WTC11 (cell line): Measurements from ENCODE around the gene RHOJ. TPM values are rescaled to one million over a fixed set of nuclear protein-coding genes. Genes with fewer than 3 reads are reported as not detected.

Experiments
- ATAC-seq: fragments of 200-7000 bp; cut with Tn5 transposase; 2 replicates; pipeline ENCODE4 v1.10.0; 2021; ENCODE audit warnings: mild to moderate bottlenecking, moderate library complexity
- CTCF ChIA-PET: fragments of 300-600 bp; sonication (Branson Sonifier 250); formaldehyde crosslinking; loops from one replicate; lab custom pipeline; 2021; ENCODE audit warnings: antibody characterized with exemption; lab: Charles Lee
- POLR2A ChIA-PET: fragments of 350-600 bp; sonication (Branson Sonifier 250); formaldehyde crosslinking; loops from one replicate; lab custom pipeline; 2021; ENCODE audit warnings: antibody characterized with exemption; lab: Charles Lee
- DNase-seq: peaks from one replicate; pipeline ENCODE4 v3.0.0; 2021; ENCODE audit warnings: low spot score
- H3K27ac Mint-ChIP-seq: 2 replicates; pipeline ENCODE4 v1.8.0; 2021; ENCODE audit warnings: mixed read lengths
- H3K27me3 Mint-ChIP-seq: 2 replicates; pipeline ENCODE4 v1.8.0; 2021; ENCODE audit warnings: low read depth, mild to moderate bottlenecking, moderate library complexity, mixed read lengths
- H3K36me3 Mint-ChIP-seq: 2 replicates; pipeline ENCODE4 v1.8.0; 2021; ENCODE audit warnings: mixed read lengths
- H3K4me1 Mint-ChIP-seq: 2 replicates; pipeline ENCODE4 v1.8.0; 2022; ENCODE audit warnings: mixed read lengths
- H3K4me3 Mint-ChIP-seq: 2 replicates; pipeline ENCODE4 v1.8.0; 2021; ENCODE audit warnings: mild to moderate bottlenecking, moderate library complexity, mixed read lengths
- H3K9me3 Mint-ChIP-seq: 2 replicates; pipeline ENCODE4 v1.8.0; 2021; ENCODE audit warnings: mixed read lengths
- AFF4 ChIP-seq: sonication (generic); formaldehyde crosslinking; IDR thresholded peaks from 2 replicates; pipeline ENCODE4 v1.8.1; 2023; ENCODE audit warnings: mild to moderate bottlenecking, missing genetic modification reagents, borderline replicate concordance
- AR ChIP-seq: fragments of 250-450 bp; sonication (Bioruptor Pico); IDR thresholded peaks from 2 replicates; pipeline ENCODE4 v1.9.0; 2021; ENCODE audit warnings: mild to moderate bottlenecking
- ATF6 ChIP-seq: sonication (generic); formaldehyde crosslinking; IDR thresholded peaks from 2 replicates; pipeline ENCODE4 v1.8.1; 2023; ENCODE audit warnings: mild to moderate bottlenecking, missing genetic modification reagents
- CDX4 ChIP-seq: fragments of 250-450 bp; sonication (Bioruptor Pico); IDR thresholded peaks from 2 replicates; pipeline ENCODE4 v1.9.0; 2021; ENCODE audit warnings: moderate library complexity, mild to moderate bottlenecking, inconsistent platforms, borderline replicate concordance
- CREM ChIP-seq: sonication (generic); formaldehyde crosslinking; IDR thresholded peaks from 2 replicates; pipeline ENCODE4 v1.8.1; 2022; ENCODE audit warnings: mild to moderate bottlenecking, missing genetic modification reagents, moderate library complexity
- EMX1 ChIP-seq: fragments of 250-450 bp; sonication (Bioruptor Pico); IDR thresholded peaks from 2 replicates; pipeline ENCODE4 v1.8.0; 2021; ENCODE audit warnings: mild to moderate bottlenecking
- FOXK1 ChIP-seq: sonication (generic); formaldehyde crosslinking; IDR thresholded peaks from 2 replicates; pipeline ENCODE4 v1.8.0; 2022; ENCODE audit warnings: mild to moderate bottlenecking, moderate library complexity, missing genetic modification reagents
- GRHL2 ChIP-seq: fragments of 250-450 bp; sonication (Bioruptor Pico); IDR thresholded peaks from 2 replicates; pipeline ENCODE4 v1.8.0; 2022; ENCODE audit warnings: mild to moderate bottlenecking, moderate library complexity; ENCODE audit not compliant: insufficient replicate concordance, severe bottlenecking
- KAT7 ChIP-seq: sonication (generic); formaldehyde crosslinking; IDR thresholded peaks from 2 replicates; pipeline ENCODE4 v1.8.1; 2023; ENCODE audit warnings: missing genetic modification reagents, mild to moderate bottlenecking, borderline replicate concordance
- NFATC4 ChIP-seq: fragments of 250-450 bp; sonication (Bioruptor Pico); IDR thresholded peaks from 2 replicates; pipeline ENCODE4 v1.9.0; 2021; ENCODE audit warnings: mild to moderate bottlenecking
- PRDM15 ChIP-seq: sonication (generic); formaldehyde crosslinking; IDR thresholded peaks from 2 replicates; pipeline ENCODE4 v1.8.0; 2022; ENCODE audit warnings: missing genetic modification reagents
- SOX15 ChIP-seq: fragments of 250-450 bp; sonication (Bioruptor Pico); IDR thresholded peaks from 2 replicates; pipeline ENCODE4 v1.9.0; 2021; ENCODE audit warnings: mild to moderate bottlenecking
- ZNF317 ChIP-seq: sonication (generic); formaldehyde crosslinking; IDR thresholded peaks from 2 replicates; pipeline ENCODE4 v1.8.1; 2023; ENCODE audit warnings: low read depth, mild to moderate bottlenecking, moderate library complexity, missing genetic modification reagents, borderline replicate concordance
- ZNF532 ChIP-seq: fragments of 250-450 bp; sonication (Bioruptor Pico); IDR thresholded peaks from 2 replicates; pipeline ENCODE4 v1.9.0; 2021; ENCODE audit warnings: mild to moderate bottlenecking, borderline replicate concordance
- ZNF671 ChIP-seq: fragments of 250-450 bp; sonication (Bioruptor Pico); IDR thresholded peaks from 2 replicates; pipeline ENCODE4 v1.8.0; 2021; ENCODE audit warnings: mild to moderate bottlenecking
- total RNA-seq: library from RNA; stranded (reverse); gene quantifications from 3 replicates; pipeline ENCODE4 v1.2.3, GENCODE V29; 2021

Gene RHOJ
- total RNA-seq, 1 experiment from 2014 or later: 0.13 TPM

- Mint-ChIP-seq H3K4me3 (no peak overlapping the region), H3K9me3 (no peaks in the 10 kb centered on the region), H3K27ac (peak overlapping the region; percentile 34; the same call in 1 of the 2 replicates), H3K36me3 (no peaks in the 10 kb centered on the region), H3K27me3 (no peaks in the 10 kb centered on the region), H3K4me1 (peaks cover 16% of the 10 kb centered on the region)
- no peak for DNase-seq
- ChIA-PET POLR2A (no interaction called here), CTCF (interaction anchor here (2.1 kb wide), 1 partner anchor 63 kb away, joined by 5 read pairs; no protein-coding TSS in a partner anchor)
- no peak for ATAC-seq
- TF ChIP-seq EMX1: no peak
- no peak for TF ChIP-seq CDX4 (CRISPR knock-in tag)
- TF ChIP-seq ZNF671 (CRISPR knock-in tag): no peak
- no peak for TF ChIP-seq AR (CRISPR knock-in tag)
- no peak for TF ChIP-seq AFF4 (CRISPR knock-in tag)
- no peak for TF ChIP-seq SOX15 (CRISPR knock-in tag)
- TF ChIP-seq CREM: no peak
- TF ChIP-seq ZNF532 (CRISPR knock-in tag): no peak
These were observed 33.5 kb downstream of the RHOJ start for GRCh38 chr14:63237791-63238190.

- ATAC-seq: no peak
- H3K9me3 Mint-ChIP-seq: no peaks in the 10 kb centered on the region
- TF ChIP-seq ZNF317: no peak
- TF ChIP-seq KAT7: no peak
- no peak for TF ChIP-seq FOXK1 (CRISPR knock-in tag)
- TF ChIP-seq ATF6 (CRISPR knock-in tag): no peak
- TF ChIP-seq NFATC4 (CRISPR knock-in tag): no peak
- TF ChIP-seq GRHL2 (CRISPR knock-in tag): no peak
- no peak for TF ChIP-seq PRDM15 (CRISPR knock-in tag)
- TF ChIP-seq, all 79 proteins: peak for 0
- H3K27ac Mint-ChIP-seq: no peak overlapping the region
- no peak for DNase-seq
- H3K4me3 Mint-ChIP-seq: no peak overlapping the region
- CTCF ChIA-PET: no interaction called here
- no peaks in the 10 kb centered on the region for H3K27me3 Mint-ChIP-seq
- no peaks in the 10 kb centered on the region for H3K36me3 Mint-ChIP-seq
- POLR2A ChIA-PET: no interaction called here
- peaks cover 12% of the 10 kb centered on the region for H3K4me1 Mint-ChIP-seq
These were observed 36.0 kb downstream of the RHOJ start for GRCh38 chr14:63240221-63240620.
